Measurements from ENCODE around the gene RTF1. TPM values are rescaled to one million over a fixed set of nuclear protein-coding genes. Genes with fewer than 3 reads are reported as not detected.

Gene RTF1
- total RNA-seq, 1 donor from 2014 or later: 54.4 TPM

GRCh38 chr15:41492597-41493204, 75.8 kb downstream of the RTF1 start:
- H3K27me3 Mint-ChIP-seq: peaks cover 48% of the 10 kb centered on the region
- DNase-seq (ENCODE audit: extremely low spot score, unreplicated experiment): no peak

DNA sequence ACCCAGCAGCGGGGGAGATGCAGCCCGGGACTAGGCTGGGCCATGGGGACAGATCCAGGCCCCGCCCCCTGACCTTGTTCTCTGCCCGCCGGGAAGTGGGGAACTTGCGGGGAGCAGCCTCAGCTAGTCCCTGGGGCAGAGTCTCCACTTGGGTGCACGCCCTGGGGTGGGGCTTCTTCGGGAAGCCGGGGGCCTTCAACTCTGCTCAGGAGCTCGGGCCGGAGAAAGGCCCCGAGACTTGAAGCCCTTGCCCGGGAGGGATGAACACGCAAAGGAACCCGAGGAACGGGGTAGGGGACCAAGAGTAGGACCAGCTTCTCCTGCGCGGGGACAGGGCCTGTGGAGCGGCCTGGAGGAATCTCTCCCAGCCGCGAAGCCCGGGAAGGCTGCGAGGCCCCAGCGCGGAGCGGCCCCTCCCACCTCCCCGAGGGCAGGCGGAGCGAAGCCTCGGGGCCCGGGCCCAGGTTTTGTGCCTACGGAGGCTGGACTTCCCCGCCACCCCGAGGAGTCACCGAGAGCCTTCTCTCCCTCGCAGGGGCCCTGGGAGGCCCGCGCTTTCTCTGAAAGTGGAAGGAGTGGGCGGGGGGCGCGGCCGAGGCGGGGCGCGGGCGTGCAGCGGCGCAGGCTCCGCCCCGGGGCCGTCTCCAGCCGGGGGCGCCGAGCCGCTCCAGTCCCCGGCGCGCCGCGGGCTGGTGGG, 76.5 kb downstream of the RTF1 start, which contains the start of gene ITPKA:
ITPKA (plus strand) TSS at position 670 of the 697 bp plus-strand sequence. CDS start 54 bp downstream, outside the sequence.
- DNase-seq (ENCODE audit: extremely low spot score, unreplicated experiment): peak; percentile 75
- peak within 1 kb of the TSS; percentile 43 for H3K27ac Mint-ChIP-seq
- H3K27me3 Mint-ChIP-seq: peaks cover 55% of the 10 kb centered on the region
- H3K4me3 Mint-ChIP-seq: peak within 1 kb of the TSS; percentile 90
- H3K9me3 Mint-ChIP-seq: no peaks in the 10 kb centered on the region
- TF ChIP-seq, protein P1, sequence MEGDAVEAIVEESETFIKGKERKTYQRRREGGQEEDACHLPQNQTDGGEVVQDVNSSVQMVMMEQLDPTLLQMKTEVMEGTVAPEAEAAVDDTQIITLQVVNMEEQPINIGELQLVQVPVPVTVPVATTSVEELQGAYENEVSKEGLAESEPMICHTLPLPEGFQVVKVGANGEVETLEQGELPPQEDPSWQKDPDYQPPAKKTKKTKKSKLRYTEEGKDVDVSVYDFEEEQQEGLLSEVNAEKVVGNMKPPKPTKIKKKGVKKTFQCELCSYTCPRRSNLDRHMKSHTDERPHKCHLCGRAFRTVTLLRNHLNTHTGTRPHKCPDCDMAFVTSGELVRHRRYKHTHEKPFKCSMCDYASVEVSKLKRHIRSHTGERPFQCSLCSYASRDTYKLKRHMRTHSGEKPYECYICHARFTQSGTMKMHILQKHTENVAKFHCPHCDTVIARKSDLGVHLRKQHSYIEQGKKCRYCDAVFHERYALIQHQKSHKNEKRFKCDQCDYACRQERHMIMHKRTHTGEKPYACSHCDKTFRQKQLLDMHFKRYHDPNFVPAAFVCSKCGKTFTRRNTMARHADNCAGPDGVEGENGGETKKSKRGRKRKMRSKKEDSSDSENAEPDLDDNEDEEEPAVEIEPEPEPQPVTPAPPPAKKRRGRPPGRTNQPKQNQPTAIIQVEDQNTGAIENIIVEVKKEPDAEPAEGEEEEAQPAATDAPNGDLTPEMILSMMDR (conservative IDR thresholded peaks at IDR 0.05): no peak
- H3K36me3 Mint-ChIP-seq: no peaks in the 10 kb centered on the region
- H3K4me1 Mint-ChIP-seq (ENCODE audit: unreplicated experiment): peaks cover 7% of the 10 kb centered on the region

More at GRCh38 chr15:41492597-41493204, 75.8 kb downstream of the RTF1 start:
- peak overlapping the region; percentile 43 for H3K27ac Mint-ChIP-seq
- peaks cover 7% of the 10 kb centered on the region for H3K4me1 Mint-ChIP-seq (ENCODE audit: unreplicated experiment)
- TF ChIP-seq, protein P1 (conservative IDR thresholded peaks at IDR 0.05): no peak
- no peaks in the 10 kb centered on the region for H3K36me3 Mint-ChIP-seq
- H3K4me3 Mint-ChIP-seq: peak overlapping the region; percentile 90
- no peaks in the 10 kb centered on the region for H3K9me3 Mint-ChIP-seq

- peaks cover 60% of the 10 kb centered on the region for H3K27me3 Mint-ChIP-seq
- no peak overlapping the region for H3K4me3 Mint-ChIP-seq
- no peaks in the 10 kb centered on the region for H3K9me3 Mint-ChIP-seq
- peaks cover 7% of the 10 kb centered on the region for H3K4me1 Mint-ChIP-seq (ENCODE audit: unreplicated experiment)
- no peaks in the 10 kb centered on the region for H3K36me3 Mint-ChIP-seq
- H3K27ac Mint-ChIP-seq: no peak overlapping the region
- DNase-seq (ENCODE audit: extremely low spot score, unreplicated experiment): no peak
- TF ChIP-seq, protein P1 (conservative IDR thresholded peaks at IDR 0.05): no peak
These were observed 77.0 kb downstream of the RTF1 start for GRCh38 chr15:41493902-41494189.

DNA sequence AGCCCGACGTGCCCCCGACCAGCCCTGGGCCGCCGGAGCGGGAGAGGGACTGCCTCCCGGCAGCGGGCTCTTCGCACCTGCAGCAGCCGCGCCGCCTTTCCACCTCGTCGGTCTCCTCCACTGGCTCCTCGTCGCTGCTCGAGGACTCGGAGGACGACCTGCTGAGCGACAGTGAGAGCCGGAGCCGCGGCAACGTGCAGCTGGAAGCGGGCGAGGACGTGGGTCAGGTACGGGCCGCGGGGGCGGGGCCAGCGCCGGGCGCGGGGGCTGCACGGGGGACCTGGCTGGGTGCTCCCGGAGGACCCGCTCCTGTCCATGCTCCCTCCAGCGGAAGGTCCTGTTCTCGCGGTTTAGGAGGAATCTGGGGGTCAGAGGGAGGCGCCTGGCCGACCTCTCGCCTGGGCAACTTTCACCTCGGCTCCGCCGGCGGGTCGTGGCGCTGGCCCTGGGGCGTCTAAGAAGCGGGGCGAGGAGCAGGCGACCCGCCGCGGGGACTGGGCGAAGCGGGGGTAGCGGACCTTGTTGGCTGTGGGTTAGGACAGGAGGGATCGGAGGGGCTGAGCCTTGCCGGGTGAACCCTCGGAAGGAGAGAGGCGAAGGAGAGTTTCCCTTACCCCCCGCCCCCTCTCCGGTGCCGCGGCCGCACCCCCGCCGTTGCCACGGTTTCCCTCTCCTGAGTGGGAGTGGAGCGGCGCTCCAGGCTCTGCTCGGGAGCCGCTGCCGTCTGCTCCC, 77.5 kb downstream of the RTF1 start:
- Mint-ChIP-seq H3K27me3 (peaks cover 65% of the 10 kb centered on the region), H3K4me1 (ENCODE audit: unreplicated experiment) (peaks cover 7% of the 10 kb centered on the region), H3K27ac (no peak overlapping the region), H3K9me3 (no peaks in the 10 kb centered on the region), H3K36me3 (no peaks in the 10 kb centered on the region), H3K4me3 (peak overlapping the region; percentile 63)
- DNase-seq (ENCODE audit: extremely low spot score, unreplicated experiment): peak; percentile 71
- TF ChIP-seq, protein P1 (conservative IDR thresholded peaks at IDR 0.05): no peak

- TF ChIP-seq, protein P1 (conservative IDR thresholded peaks at IDR 0.05): no peak
- H3K9me3 Mint-ChIP-seq: no peaks in the 10 kb centered on the region
These were observed 78.2 kb downstream of the RTF1 start for GRCh38 chr15:41494922-41495735.

More at GRCh38 chr15:41494922-41495735, 78.2 kb downstream of the RTF1 start:
- Mint-ChIP-seq H3K4me1 (ENCODE audit: unreplicated experiment) (peaks cover 7% of the 10 kb centered on the region), H3K36me3 (no peaks in the 10 kb centered on the region), H3K4me3 (peak overlapping the region; percentile 71), H3K27me3 (peaks cover 73% of the 10 kb centered on the region), H3K27ac (no peak overlapping the region)
- peak; percentile 73 for DNase-seq (ENCODE audit: extremely low spot score, unreplicated experiment)

Measured in type B pancreatic cell (in vitro differentiated cells).